ENCODE results near the gene SLC50A1. TPM values are rescaled to one million over a fixed set of nuclear protein-coding genes. Genes with fewer than 3 reads are reported as not detected.
A peak's percentile ranks its signal among the peaks of the same experiment; 100 is the strongest.

The SLC50A1 gene, protein sequence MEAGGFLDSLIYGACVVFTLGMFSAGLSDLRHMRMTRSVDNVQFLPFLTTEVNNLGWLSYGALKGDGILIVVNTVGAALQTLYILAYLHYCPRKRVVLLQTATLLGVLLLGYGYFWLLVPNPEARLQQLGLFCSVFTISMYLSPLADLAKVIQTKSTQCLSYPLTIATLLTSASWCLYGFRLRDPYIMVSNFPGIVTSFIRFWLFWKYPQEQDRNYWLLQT
- total RNA-seq: 26.2 and 27.1 TPM in 2 replicates

DNA sequence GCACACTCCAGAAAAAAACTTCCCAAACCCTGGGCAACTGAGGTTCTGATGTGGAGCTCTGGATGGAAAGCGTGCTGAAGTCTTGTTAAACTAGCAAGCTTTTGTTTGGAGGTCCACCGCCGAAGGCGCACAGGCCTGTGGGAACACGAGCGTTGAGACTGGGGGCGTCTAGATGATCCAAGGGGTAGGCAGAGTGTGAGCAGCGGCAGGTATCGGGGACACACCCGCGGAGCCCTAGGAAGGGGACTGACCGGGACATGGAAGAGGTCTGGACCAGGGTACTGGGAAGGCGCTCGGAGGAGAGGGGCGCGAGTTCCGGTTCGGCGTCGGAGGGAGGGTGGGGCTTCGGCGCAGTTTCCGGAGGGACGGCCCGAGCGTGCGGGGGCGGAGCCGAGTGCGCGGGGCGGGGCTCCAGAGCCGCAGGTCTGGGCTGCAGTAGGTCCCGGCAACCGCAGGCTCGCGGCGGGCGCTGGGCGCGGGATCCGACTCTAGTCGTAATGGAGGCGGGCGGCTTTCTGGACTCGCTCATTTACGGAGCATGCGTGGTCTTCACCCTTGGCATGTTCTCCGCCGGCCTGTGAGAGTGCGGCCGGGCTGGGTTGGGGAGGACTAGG, at the start of gene SLC50A1:
Gene SLC50A1 (plus strand): TSS at position 438 of the 614 bp plus-strand sequence. CDS start 60 bp downstream, at position 498.
- peak; percentile 95 for DNase-seq

DNA sequence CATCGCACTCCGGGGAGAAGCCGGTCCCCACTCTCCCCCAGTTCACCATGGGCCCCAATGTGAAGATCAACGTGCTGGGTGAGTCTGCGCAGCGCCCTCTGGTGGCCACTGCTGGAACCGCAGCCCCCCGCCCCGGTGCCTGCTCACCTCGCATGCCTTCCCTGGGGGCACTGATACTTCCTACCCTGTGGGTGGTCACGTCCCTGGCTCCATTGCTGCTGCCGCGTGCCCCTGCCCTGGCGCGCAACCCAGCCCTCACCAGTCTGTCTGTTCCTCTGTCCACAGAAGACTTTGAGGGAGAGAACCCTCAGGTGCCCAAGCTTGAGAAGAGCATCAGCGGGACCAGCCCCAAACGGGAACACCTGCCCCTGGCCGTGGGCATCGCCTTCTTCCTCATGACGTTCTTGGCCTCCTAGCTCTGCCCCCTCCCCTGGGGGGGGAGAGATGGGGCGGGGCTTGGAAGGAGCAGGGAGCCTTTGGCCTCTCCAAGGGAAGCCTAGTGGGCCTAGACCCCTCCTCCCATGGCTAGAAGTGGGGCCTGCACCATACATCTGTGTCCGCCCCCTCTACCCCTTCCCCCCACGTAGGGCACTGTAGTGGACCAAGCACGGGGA, 49.4 kb upstream of the SLC50A1 start:
- DNase-seq: peak; percentile 77

DNA sequence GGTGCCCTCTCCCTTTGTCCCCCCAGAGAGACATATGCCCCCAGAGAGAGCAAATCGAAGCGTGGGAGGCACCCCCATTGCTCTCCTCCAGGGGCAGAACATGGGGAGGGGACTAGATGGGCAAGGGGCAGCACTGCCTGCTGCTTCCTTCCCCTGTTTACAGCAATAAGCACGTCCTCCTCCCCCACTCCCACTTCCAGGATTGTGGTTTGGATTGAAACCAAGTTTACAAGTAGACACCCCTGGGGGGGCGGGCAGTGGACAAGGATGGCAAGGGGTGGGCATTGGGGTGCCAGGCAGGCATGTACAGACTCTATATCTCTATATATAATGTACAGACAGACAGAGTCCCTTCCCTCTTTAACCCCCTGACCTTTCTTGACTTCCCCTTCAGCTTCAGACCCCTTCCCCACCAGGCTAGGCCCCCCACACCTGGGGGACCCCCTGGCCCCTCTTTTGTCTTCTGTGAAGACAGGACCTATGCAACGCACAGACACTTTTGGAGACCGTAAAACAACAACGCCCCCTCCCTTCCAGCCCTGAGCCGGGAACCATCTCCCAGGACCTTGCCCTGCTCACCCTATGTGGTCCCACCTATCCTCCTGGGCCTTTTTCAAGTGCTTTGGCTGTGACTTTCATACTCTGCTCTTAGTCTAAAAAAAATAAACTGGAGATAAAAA, 48.7 kb upstream of the SLC50A1 start:
- DNase-seq: no peak

DNA sequence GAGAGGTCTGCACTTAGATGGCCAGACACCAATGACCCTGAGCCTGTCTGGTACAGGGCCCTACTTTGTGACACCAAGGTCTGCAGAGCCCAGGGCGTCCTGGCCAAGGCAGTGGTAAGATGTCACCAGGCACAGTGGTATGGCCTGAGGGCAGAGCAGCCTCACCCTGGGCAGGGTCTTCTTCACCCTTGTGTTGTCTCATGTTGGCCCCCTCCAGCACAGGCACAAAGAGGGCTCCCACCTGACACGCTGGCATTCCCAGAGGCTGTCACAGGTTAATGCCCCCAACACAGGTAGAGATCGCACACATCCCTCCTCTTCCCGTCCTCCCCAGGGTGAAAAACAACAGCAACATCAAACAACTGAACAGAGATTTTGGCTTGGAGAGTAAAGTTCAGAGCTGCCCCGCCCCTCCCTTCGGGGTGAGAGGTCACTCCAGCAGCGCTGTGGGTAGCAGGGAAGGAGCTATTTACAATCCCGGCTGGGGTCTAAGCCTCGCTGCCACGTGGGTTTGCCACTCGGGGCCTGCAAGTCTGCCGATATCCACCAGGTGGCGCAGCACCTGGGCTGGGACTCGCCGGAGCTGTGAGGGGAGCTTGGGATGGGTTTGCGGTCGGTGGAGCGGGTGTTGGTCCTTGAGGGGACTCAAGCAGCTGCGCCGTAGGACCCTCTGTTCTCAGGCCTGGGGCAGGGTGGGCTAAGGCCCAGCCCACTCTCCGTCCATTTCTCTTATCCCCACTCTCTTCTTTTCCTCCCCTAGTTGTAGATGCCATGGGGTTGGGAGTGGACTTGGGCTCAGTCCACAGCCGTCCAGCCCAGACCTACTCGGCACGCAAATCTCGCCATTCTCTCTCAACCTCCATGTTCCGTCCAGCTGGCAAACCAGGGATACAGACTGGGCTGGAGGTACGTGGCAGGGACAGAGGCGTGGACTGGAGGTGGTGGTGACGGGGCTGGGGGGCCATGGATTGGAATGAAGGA, 44.3 kb upstream of the SLC50A1 start:
- peak; percentile 90 for DNase-seq

DNA sequence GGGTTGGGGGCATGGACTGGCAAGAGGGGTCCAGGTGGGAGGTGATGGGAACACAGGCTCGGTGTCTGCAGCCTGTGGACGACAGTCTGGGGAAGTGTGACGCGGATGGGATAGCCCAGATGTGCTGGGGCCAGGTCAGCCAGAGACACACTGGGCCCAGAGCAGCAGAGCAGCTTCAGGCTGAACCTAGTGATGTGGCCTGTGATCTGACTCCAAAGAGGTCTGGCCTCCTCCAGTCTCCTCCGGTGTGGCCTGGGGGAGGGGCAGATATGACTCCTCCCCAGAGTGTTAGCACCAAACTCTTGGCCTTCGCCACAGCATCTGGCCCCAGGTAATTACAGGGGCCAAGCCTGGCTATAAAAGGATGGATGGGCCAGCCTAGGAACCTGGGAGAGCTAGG, 43.5 kb upstream of the SLC50A1 start:
- DNase-seq: no peak

DNA sequence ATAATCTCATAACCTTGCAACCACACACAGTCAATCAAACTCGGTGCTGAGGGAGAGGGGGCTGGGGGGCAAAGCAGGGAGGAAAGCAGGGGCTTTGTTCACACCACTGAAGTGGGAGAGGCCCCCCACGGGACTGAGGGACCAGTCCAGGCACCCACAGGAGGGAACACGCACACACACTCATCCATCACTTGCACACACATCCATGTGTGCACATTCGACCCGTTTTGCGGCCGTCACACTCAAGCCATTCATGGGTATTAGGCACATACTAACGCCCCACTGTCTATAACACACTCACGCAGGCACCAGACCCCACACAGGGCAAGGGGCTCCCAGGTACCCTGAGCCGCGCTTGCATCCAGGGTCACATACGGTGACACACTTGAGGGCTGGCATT, 43.0 kb upstream of the SLC50A1 start:
- DNase-seq: no peak

DNA sequence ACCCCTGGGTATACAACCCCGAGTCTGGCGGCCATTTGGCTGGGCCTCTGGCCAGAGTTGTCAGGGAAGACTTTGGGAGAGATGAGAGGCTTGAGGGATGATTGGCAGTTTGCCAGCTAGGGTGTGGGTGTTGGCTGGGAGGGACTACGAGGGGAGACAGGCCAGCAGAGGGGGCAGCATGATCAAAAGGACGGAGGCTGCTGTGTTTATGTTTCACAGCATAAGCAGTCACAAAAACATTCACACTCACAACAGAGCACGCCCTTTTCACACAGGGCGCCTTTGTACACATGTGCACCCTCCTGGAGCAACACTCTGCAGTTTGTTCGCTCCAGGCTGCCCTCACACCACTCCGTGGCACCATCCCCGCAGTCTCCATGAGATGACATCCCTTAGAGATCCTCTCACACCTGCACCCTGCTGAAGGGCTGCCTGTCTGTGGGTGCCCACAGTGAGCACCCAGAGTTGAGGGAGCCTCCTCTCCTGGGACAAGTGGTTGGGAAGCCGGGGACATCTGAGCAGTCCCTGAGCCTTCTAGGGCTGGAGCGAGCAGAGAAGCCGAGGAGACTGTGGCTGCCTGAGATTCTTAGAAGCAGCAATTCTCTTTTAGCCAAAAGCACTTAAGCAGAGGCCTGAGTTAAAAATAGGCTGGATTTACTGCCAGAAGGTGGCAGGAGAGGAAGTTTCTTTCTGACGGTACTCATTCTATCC, 41.6 kb upstream of the SLC50A1 start:
- DNase-seq: peak; percentile 72

DNA sequence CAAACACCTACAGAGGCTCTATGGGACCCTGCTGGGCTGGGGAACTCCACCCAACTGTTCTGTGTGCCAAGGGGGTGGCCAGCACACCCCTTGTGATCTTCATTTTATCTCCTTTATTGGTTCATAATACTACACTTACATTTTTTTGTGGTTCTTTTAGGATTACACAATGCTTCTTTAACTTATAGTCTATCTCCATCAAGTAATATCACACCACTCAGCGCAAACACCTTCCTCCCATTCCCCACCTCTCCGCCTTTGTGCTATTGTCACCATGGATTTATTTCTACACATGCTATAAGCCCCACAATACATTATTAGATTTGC, 41.1 kb upstream of the SLC50A1 start:
- no peak for DNase-seq

DNA sequence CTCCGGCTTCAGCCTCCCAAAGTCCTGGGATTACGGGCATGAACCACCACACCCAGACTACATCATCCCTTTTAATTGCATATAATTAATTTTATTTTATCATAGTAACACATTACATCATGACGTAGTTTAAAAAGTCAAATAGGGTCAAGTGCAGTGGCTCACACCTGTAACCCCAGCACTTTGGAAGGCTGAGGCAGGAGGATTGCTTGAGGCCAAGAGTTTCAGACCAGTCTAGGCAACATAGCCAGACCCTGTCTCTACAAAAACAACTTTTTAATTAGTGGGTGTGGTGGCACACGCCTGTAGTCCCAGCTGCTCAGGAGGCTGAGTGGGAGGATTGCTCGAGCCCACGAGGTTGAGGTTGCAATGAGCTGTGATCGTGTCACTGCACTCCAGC, 36.3 kb upstream of the SLC50A1 start:
- DNase-seq: no peak

DNA sequence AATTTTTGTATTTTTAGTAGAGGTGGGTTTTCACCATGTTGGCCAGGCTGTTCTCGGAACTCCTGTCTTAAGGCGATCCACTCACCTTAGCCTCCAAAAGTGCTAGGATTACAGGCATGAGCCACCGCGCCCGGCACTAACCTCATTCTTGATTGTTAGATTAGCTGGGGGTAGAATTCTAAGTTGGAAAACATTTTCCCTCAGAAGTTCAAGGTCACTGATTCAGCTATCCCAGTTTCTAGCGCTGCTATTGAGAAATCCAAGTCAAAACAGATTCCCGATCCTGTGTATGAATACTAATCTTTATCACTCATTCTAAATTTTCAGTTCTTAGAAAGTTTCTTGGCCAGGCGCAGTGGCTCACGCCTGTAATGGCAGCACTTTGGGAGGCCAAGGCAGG, 32.3 kb upstream of the SLC50A1 start:
- no peak for DNase-seq

DNA sequence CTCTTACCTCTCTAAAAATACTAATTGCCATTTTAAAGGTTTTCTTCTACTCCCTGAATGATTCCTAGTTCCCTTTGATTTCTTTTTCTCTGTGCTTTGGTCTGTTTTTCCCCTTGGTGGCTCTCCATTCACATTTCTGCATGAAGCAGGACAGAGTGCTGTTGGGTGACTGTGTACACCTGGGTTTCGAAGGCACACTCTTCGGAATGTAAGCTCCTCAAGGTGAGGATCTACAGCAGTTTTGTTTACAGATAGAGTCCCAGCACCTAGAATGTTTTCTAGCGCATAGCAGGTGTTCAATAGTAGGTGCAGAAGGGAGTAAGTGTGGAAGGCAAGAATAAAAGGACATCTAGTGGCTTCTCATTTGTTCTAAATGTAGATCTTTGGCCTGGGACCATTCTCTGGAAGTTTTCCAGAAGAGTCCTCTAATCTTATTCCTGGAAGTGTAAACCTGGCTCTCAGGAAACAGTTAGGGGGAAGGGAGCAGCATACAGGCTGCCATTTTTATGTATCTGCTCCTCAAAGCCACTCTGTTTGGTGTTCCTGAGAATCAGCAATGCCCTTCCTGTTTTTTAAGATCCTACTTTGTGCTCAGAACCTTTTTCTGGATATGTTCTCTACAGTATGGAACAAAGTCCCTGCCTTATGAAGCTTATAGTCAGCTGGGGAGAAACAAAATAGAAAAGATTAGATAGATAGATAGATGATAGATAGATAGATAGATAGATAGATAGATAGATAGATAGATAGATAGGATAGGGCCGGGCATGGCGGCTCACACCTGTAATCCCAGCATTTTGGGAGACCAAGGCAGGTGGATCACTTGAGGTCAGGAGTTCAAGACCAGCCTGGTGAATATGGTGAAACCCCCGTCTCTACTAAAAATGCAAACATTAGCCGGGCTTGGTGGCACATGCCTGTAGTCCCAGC, 30.8 kb upstream of the SLC50A1 start:
- peak; percentile 51 for DNase-seq

DNA sequence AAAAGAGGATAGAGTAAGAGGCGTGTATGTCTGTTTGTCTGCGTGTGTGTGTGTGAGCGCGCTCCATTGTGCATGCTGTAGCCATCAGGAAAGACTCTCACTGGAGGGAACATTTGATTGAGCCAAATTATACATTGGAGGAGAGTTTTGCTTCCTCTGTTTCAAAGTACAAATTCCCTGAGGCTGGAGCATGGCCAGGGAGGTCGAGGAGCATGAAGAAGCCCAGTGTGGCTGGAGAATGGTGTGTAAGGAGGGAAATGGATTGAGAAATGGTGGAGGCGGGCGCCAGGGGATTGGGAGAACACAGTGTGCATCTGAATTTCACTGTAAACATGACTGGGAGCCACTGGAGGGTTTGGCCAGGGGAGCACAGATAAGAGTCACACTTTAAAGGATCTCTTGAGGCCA, 30.0 kb upstream of the SLC50A1 start:
- peak; percentile 62 for DNase-seq

DNA sequence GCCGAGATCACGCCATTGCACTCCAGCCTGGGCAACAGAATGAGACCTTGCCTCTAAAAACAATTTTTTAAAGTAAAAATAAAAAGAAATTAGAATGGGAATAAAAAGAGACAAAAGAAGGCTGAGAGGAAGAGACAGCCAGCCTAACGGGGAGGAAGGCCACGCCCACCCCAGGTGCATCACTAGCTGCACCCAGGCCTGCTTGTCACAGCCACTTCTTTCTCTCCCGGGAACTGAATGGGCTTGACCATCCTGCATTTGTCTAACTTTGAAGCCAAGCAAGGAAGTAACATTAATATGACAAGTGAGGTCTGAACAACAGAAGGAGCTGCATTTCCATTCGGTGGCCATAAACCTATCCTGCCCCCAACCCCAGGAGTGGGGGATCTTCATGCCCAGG, 28.8 kb upstream of the SLC50A1 start:
- DNase-seq: no peak

DNA sequence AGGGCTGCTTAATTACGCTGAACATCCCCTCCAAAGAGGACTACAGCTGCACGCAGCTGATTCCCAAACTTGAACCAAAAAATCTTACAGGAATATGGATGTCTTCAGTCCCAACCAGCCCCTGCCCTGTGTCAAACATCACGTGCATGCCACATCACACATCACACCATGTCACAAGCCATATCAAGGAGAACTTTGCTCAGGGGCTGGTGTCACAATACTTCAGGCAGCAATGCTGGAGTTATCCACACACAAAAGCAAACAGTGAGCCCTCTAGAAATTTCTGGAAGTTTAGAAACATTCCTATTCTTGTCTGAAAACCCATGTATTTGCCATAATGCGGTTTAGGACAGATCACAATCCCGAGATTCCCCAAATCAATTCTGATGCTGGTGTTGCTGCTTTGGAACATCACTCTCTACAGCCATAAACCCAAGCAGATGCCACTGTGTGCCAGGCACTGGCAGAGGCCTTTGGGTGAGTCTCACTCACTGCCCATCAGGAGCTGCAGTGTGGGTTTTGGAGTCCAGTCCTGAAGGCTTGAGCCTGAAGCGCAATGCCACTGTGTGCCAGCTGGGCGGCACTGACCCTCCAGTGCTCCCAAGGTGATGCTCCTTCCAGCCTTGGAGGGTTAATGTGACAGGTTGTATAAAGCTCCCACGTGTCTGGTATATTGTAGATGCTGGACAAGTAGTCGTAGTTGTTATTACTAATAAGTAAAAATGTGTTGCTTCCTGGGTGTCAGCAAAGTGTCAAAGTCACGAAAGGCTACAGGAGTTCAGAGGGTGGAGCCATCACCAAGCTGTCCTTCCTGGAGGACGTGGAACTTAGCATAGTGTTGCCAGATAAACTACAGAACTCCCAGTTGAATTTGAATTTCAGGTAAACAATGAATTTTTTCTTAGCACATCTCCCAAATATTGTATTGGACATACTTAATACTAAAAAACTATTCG, 28.1 kb upstream of the SLC50A1 start:
- DNase-seq: no peak

DNA sequence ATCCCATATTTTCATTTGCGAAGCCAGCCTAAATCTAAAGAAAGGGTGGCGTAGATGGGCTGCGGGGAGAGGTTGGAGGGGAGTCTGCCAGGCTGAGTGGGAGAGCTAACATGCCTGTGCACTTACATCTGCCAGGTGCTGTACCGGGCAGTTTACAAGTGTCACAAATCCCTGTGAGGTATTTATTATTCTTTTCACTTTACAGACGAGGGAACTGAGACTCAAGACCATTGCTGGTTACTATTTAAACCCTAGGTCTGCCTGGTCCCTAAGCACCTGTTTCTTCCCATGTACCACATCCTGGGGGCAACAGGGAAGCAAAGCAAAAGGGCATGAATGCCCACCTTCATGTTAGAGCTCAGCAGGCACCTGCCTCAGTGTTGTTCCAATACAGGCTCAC, 27.4 kb upstream of the SLC50A1 start:
- no peak for DNase-seq

DNA sequence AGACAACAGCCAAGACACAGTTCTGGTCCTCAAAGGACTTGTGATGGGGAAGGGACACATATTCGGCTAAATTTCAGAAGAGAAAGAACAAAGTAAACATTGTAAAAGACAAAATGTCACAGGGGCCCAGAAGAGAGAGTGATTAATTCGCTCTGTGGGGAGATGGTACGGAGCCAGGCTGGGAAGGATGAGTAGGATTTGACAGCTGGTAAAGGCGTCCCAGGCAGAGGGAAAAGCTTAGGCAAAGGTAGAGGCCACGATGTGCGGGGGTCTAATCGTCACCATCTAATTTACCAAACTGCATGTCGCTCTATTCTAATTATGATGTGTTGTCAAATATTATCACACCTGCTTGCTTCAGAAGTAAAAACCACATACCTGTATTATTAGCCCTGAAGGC, 25.3 kb upstream of the SLC50A1 start:
- no peak for DNase-seq

DNA sequence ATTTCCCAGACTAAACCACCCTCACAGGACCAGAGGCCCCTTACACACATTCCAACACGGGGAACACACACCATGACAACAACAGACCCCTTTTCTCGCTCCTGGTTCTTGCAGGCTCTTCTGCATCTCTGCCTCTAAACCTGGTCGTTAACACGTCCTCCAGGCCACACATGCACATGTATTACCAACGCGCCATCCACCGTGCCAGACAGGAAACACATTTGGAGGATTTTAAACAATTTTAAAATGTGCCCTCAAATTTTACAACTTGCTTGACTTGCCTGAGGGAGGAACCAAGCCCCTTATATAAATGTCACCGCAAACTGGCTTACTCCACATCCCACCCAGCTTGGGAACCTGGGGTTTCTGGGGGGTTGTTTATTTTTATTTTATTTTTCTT, 24.8 kb upstream of the SLC50A1 start:
- no peak for DNase-seq

DNA sequence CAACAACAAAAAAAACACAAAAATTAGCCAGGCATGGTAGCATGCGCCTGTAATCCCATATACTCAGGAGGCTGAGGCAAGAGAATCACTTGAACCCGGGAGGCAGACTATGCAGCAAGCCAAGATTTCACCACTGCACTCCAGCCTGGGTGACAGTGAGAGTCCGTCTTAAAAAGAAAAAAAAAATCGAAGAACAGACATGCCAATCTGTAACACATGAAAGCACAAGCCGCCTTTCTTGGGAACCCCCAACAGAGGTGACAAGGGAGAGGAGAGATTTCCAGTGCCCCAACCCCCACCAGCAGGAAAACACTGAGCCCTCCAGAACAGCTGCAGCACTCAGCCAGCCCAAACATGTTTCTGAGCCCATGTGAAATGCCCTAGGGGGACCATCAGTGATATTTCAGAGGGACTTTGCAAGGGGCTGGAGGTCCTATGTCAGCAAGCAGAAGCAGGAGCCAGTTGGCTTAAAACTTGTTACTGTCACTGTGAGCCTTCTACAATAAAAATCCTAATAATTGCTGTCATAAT, 22.1 kb upstream of the SLC50A1 start:
- DNase-seq: no peak

DNA sequence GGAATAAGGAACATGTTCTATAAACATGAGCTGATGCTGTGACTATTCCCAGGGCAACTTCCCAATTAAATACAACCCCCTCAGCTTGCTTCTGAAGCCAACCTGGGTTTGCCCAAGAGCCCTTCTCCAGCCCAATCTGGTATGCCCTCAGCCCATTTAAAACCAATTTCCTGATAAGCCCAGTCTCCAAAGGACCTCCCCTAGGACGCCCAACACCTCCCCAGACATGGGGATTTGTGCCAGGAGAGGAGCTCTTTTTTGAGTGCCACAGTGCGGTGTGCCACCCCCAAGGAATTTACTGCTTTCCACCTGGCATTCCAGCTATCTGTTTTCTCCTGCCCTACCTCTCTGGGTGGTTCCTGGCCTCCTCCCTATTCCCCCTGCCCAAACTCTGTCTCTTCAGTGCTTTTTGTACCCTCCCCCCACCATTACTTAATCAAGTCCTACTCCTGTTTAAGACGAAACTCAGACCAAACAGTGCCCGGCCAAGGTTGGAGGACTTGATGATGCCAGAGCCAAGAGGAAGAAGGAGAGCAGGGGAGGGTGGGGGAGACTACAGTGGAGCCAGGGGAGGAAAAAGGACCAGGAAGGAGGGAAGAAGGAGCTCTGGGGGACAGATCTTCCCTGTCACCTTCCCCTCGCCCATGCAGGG, 19.4 kb upstream of the SLC50A1 start:
- DNase-seq: no peak

Measured in dermis blood vessel endothelial cell (primary cell).